ENCODE measurements around the gene BARX2. TPM values are rescaled to one million over a fixed set of nuclear protein-coding genes. Genes with fewer than 3 reads are reported as not detected.

Gene BARX2
- polyA plus RNA-seq, 3 donors from 2014 or later = not detected

- Mint-ChIP-seq H3K27me3 (ENCODE audit: low read depth in 3 of 3) (peaks cover 0 to 1% (median 0%) of the 10 kb centered on the region in 3 donors), H3K36me3 (no peaks in the 10 kb centered on the region), H3K4me3 (no peak overlapping the region), H3K27ac (no peak overlapping the region), H3K4me1 (no peaks in the 10 kb centered on the region), H3K9me3 (no peaks in the 10 kb centered on the region)
- DNase-seq = no peak
Observed at GRCh38 chr11:129423426-129423825, 47.8 kb downstream of the BARX2 start.

GRCh38 chr11:129425214-129425613 lies 49.6 kb downstream of the BARX2 start:
- peaks cover 0 to 1% (median 0%) of the 10 kb centered on the region in 3 donors for H3K27me3 Mint-ChIP-seq (ENCODE audit: low read depth in 3 of 3)
- no peaks in the 10 kb centered on the region for H3K36me3 Mint-ChIP-seq
- no peaks in the 10 kb centered on the region for H3K9me3 Mint-ChIP-seq
- DNase-seq = no peak
- no peak overlapping the region for H3K4me3 Mint-ChIP-seq
- no peak overlapping the region for H3K27ac Mint-ChIP-seq
- no peaks in the 10 kb centered on the region for H3K4me1 Mint-ChIP-seq

GRCh38 chr11:129426038-129426437 lies 50.4 kb downstream of the BARX2 start:
- no peaks in the 10 kb centered on the region for H3K36me3 Mint-ChIP-seq
- H3K27ac Mint-ChIP-seq = no peak overlapping the region
- H3K27me3 Mint-ChIP-seq (ENCODE audit: low read depth in 3 of 3) = peaks cover 0 to 1% (median 0%) of the 10 kb centered on the region in 3 donors
- no peak overlapping the region for H3K4me3 Mint-ChIP-seq
- H3K9me3 Mint-ChIP-seq = peaks cover 0 to 2% (median 0%) of the 10 kb centered on the region in 6 donors
- no peak for DNase-seq
- no peaks in the 10 kb centered on the region for H3K4me1 Mint-ChIP-seq

DNA sequence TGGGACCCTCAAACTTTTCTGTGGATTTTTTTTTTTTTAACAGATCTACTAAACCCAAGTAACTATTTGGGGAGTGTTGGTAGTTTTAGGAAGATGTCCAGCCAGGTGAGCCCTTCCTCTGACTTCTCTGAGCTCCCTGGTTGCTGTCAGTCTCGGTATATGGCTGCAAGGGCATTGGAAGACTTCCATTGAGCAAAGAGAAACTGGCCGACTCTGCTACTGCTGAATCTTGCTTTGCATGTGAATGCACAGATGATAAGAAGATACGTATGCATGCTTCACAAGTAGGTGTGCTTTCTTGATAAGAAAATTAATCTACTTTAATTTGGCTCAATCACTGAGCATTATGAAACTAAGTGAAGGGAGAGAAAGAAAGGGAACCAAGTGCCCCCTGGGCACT lies 51.1 kb downstream of the BARX2 start:
- H3K4me3 Mint-ChIP-seq = no peak overlapping the region
- H3K27ac Mint-ChIP-seq = no peak overlapping the region
- no peaks in the 10 kb centered on the region for H3K4me1 Mint-ChIP-seq
- H3K9me3 Mint-ChIP-seq = peaks cover 0 to 5% (median 0%) of the 10 kb centered on the region in 6 donors
- peaks cover 0 to 1% (median 0%) of the 10 kb centered on the region in 3 donors for H3K27me3 Mint-ChIP-seq (ENCODE audit: low read depth in 3 of 3)
- no peaks in the 10 kb centered on the region for H3K36me3 Mint-ChIP-seq
- DNase-seq = no peak

GRCh38 chr11:129427376-129427775 lies 51.7 kb downstream of the BARX2 start:
- Mint-ChIP-seq H3K36me3 (no peaks in the 10 kb centered on the region), H3K4me1 (no peaks in the 10 kb centered on the region), H3K27me3 (ENCODE audit: low read depth in 3 of 3) (peaks cover 0 to 1% (median 0%) of the 10 kb centered on the region in 3 donors), H3K27ac (no peak overlapping the region), H3K9me3 (peaks cover 0 to 5% (median 0%) of the 10 kb centered on the region in 6 donors), H3K4me3 (no peak overlapping the region)
- DNase-seq = no peak

DNA sequence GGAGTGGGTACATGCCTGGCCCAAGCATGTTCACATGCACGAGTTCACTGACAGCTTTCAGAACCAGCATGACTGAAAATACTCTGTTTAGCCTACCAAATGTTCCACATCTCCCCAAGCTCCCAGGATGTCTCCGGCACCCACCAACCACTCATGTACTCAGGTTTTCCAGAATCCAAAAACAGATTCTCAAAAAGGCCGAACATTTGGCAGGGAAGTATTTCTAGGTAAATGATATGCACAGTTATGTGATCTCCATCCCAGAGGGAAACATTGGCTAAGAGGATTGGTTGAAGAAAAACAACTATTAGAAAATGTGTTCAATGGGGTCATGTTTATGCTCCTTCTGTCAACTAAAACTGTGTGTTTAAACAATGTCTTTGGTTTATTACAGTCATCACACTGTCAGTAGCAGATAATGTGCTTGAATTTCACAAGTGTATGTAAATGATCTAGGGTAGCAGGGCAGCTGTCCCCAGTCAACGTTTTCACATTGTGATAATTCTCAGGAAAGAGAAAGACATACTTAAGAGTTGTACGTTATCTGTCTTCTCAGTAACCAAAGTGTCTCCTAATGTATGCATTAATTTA lies 52.3 kb downstream of the BARX2 start:
- peaks cover 0 to 5% (median 1%) of the 10 kb centered on the region in 6 donors for H3K9me3 Mint-ChIP-seq
- no peak overlapping the region for H3K4me3 Mint-ChIP-seq
- no peaks in the 10 kb centered on the region for H3K4me1 Mint-ChIP-seq
- H3K27me3 Mint-ChIP-seq (ENCODE audit: low read depth in 3 of 3) = peaks cover 0 to 3% (median 0%) of the 10 kb centered on the region in 3 donors
- H3K27ac Mint-ChIP-seq = no peak overlapping the region
- DNase-seq = no peak
- H3K36me3 Mint-ChIP-seq = no peaks in the 10 kb centered on the region

GRCh38 chr11:129428557-129428956 lies 52.9 kb downstream of the BARX2 start:
- Mint-ChIP-seq H3K4me1 (no peaks in the 10 kb centered on the region), H3K36me3 (no peaks in the 10 kb centered on the region), H3K27me3 (ENCODE audit: low read depth in 3 of 3) (peaks cover 0 to 7% (median 0%) of the 10 kb centered on the region in 3 donors), H3K27ac (no peak overlapping the region), H3K4me3 (no peak overlapping the region), H3K9me3 (peaks cover 0 to 5% (median 2%) of the 10 kb centered on the region in 6 donors)
- no peak for DNase-seq

- Mint-ChIP-seq H3K36me3 (no peaks in the 10 kb centered on the region), H3K9me3 (peaks cover 0 to 5% (median 2%) of the 10 kb centered on the region in 6 donors), H3K27ac (no peak overlapping the region), H3K27me3 (ENCODE audit: low read depth in 3 of 3) (peaks cover 0 to 8% (median 5%) of the 10 kb centered on the region in 3 donors), H3K4me3 (no peak overlapping the region), H3K4me1 (no peaks in the 10 kb centered on the region)
- no peak for DNase-seq
Observed at GRCh38 chr11:129434641-129435498, 59.2 kb downstream of the BARX2 start.

- Mint-ChIP-seq H3K4me3 (no peak overlapping the region), H3K27me3 (ENCODE audit: low read depth in 3 of 3) (peaks cover 0 to 8% (median 5%) of the 10 kb centered on the region in 3 donors), H3K9me3 (peaks cover 0 to 5% (median 2%) of the 10 kb centered on the region in 6 donors), H3K27ac (no peak overlapping the region), H3K36me3 (no peaks in the 10 kb centered on the region), H3K4me1 (no peaks in the 10 kb centered on the region)
- no peak for DNase-seq
Observed at GRCh38 chr11:129435499-129436245, 60.0 kb downstream of the BARX2 start.

GRCh38 chr11:129436573-129436972 lies 60.9 kb downstream of the BARX2 start:
- Mint-ChIP-seq H3K4me3 (no peak overlapping the region), H3K36me3 (no peaks in the 10 kb centered on the region), H3K27me3 (ENCODE audit: low read depth in 3 of 3) (peaks cover 0 to 8% (median 5%) of the 10 kb centered on the region in 3 donors), H3K9me3 (peaks cover 0 to 3% (median 0%) of the 10 kb centered on the region in 6 donors), H3K27ac (no peak overlapping the region), H3K4me1 (no peaks in the 10 kb centered on the region)
- DNase-seq = no peak

- Mint-ChIP-seq H3K4me1 (no peaks in the 10 kb centered on the region), H3K36me3 (no peaks in the 10 kb centered on the region), H3K27me3 (ENCODE audit: low read depth in 3 of 3) (peaks cover 0 to 5% (median 3%) of the 10 kb centered on the region in 3 donors), H3K27ac (no peak overlapping the region), H3K9me3 (peaks cover 0 to 3% (median 0%) of the 10 kb centered on the region in 6 donors), H3K4me3 (no peak overlapping the region)
- no peak for DNase-seq
Observed at GRCh38 chr11:129440028-129440713, 64.5 kb downstream of the BARX2 start.

GRCh38 chr11:129442171-129442570 lies 66.5 kb downstream of the BARX2 start:
- H3K27ac Mint-ChIP-seq = no peak overlapping the region
- H3K4me3 Mint-ChIP-seq = no peak overlapping the region

GRCh38 chr11:129443276-129443675 lies 67.6 kb downstream of the BARX2 start:
- Mint-ChIP-seq H3K27ac (no peak overlapping the region), H3K27me3 (ENCODE audit: low read depth in 3 of 3) (peaks cover 0 to 5% (median 3%) of the 10 kb centered on the region in 3 donors), H3K4me1 (no peaks in the 10 kb centered on the region), H3K4me3 (no peak overlapping the region), H3K9me3 (peaks cover 0 to 9% (median 0%) of the 10 kb centered on the region in 6 donors), H3K36me3 (no peaks in the 10 kb centered on the region)
- DNase-seq = no peak

More at GRCh38 chr11:129442171-129442570, 66.5 kb downstream of the BARX2 start:
- DNase-seq = no peak
- Mint-ChIP-seq H3K4me1 (no peaks in the 10 kb centered on the region), H3K36me3 (no peaks in the 10 kb centered on the region), H3K27me3 (ENCODE audit: low read depth in 3 of 3) (peaks cover 0 to 5% (median 3%) of the 10 kb centered on the region in 3 donors), H3K9me3 (peaks cover 0 to 3% (median 0%) of the 10 kb centered on the region in 6 donors)
